K562 (cell line): ENCODE data around the gene HELB. TPM values are rescaled to one million over a fixed set of nuclear protein-coding genes. Genes with fewer than 3 reads are reported as not detected.

ENCODE experiments used
- BDP1 ChIP-seq: IDR thresholded peaks from 3 replicates; pipeline ENCODE4 v1.6.1; 2011; ENCODE audit not compliant: insufficient read length, insufficient read depth
- RHOXF2B ChIP-seq: fragments of 250-450 bp; sonication (Bioruptor Pico); conservative IDR thresholded peaks from 2 replicates; pipeline ENCODE4 v1.5.1; 2021
- SREBF2 ChIP-seq: sonication (generic); formaldehyde crosslinking; IDR thresholded peaks from 2 replicates; pipeline ENCODE4 v1.4.0; 2020; ENCODE audit warnings: mild to moderate bottlenecking, missing genetic modification reagents
- TAF9B ChIP-seq: fragments of 450-650 bp; IDR thresholded peaks from 2 replicates; pipeline ENCODE4 v1.6.1; 2018; ENCODE audit warnings: mild to moderate bottlenecking; ENCODE audit not compliant: partially characterized antibody
- ZBED1 ChIP-seq: IDR thresholded peaks from 2 replicates; pipeline ENCODE4 v1.6.1; 2014
- ZBTB43 ChIP-seq: sonication (generic); formaldehyde crosslinking; IDR thresholded peaks from 2 replicates; pipeline ENCODE4 v1.8.0; 2023; ENCODE audit warnings: mild to moderate bottlenecking, missing genetic modification reagents
- ZNF143 ChIP-seq: sonication (generic); formaldehyde crosslinking; IDR thresholded peaks from 2 replicates; pipeline ENCODE4 v1.9.0; 2022; ENCODE audit warnings: mild to moderate bottlenecking, missing genetic modification reagents
- ZNF324 ChIP-seq: fragments of 250-450 bp; sonication (Bioruptor Pico); IDR thresholded peaks from 2 replicates; pipeline ENCODE4 v1.4.0; 2020; ENCODE audit warnings: mild to moderate bottlenecking
- polyA plus RNA-seq, 8 experiments: library from polyadenylated mRNA; depleted of rRNA in 4 of 8; stranded (reverse) in 5 of 8; unstranded in 3 of 8; fragments of >200 nt; fragmentation: Nextera tagmentation in 2 of 8; fragmentation: Illumina TruSeq in 1 of 8; extraction: Ambion mirVana in 2 of 8; extraction: Trizol in 1 of 8; gene quantifications; 2 replicates each; pipeline versions ENCODE4 v1.2.1 to v1.2.3, GENCODE V29; 2011 to 2014; ENCODE audit warnings: inconsistent platforms in 1 of 8, missing spikeins in 1 of 8
- total RNA-seq, 7 experiments: library from RNA; depleted of rRNA in 6 of 7; stranded (reverse); fragments of >200 nt in 6 of 7; fragmentation: Illumina TruSeq in 2 of 7; extraction: Trizol in 2 of 7; gene quantifications; 2 replicates each; pipeline versions ENCODE4 v1.2.1 to v1.2.3, GENCODE V29; 2011 to 2021; ENCODE audit warnings: low replicate concordance in 1 of 7
- TF ChIP-seq, protein P1 (sequence below): fragments of 200-800 bp; sonication (Bioruptor generic); IDR thresholded peaks from 2 replicates; pipeline ENCODE4 v1.6.1; 2016; ENCODE audit warnings: missing genetic modification characterization, missing compliant biosample characterization

The HELB gene
- total and polyA plus RNA-seq, 9 of the 15 experiments (the other 6 are each of a cell fraction or from before 2014, with no cell fraction given) = 0.74 to 7.6 (median 2.4) TPM

GRCh38 chr12:66280561-66280960 lies 21.7 kb upstream of the HELB start (continued):
- TF ChIP-seq, protein P1, sequence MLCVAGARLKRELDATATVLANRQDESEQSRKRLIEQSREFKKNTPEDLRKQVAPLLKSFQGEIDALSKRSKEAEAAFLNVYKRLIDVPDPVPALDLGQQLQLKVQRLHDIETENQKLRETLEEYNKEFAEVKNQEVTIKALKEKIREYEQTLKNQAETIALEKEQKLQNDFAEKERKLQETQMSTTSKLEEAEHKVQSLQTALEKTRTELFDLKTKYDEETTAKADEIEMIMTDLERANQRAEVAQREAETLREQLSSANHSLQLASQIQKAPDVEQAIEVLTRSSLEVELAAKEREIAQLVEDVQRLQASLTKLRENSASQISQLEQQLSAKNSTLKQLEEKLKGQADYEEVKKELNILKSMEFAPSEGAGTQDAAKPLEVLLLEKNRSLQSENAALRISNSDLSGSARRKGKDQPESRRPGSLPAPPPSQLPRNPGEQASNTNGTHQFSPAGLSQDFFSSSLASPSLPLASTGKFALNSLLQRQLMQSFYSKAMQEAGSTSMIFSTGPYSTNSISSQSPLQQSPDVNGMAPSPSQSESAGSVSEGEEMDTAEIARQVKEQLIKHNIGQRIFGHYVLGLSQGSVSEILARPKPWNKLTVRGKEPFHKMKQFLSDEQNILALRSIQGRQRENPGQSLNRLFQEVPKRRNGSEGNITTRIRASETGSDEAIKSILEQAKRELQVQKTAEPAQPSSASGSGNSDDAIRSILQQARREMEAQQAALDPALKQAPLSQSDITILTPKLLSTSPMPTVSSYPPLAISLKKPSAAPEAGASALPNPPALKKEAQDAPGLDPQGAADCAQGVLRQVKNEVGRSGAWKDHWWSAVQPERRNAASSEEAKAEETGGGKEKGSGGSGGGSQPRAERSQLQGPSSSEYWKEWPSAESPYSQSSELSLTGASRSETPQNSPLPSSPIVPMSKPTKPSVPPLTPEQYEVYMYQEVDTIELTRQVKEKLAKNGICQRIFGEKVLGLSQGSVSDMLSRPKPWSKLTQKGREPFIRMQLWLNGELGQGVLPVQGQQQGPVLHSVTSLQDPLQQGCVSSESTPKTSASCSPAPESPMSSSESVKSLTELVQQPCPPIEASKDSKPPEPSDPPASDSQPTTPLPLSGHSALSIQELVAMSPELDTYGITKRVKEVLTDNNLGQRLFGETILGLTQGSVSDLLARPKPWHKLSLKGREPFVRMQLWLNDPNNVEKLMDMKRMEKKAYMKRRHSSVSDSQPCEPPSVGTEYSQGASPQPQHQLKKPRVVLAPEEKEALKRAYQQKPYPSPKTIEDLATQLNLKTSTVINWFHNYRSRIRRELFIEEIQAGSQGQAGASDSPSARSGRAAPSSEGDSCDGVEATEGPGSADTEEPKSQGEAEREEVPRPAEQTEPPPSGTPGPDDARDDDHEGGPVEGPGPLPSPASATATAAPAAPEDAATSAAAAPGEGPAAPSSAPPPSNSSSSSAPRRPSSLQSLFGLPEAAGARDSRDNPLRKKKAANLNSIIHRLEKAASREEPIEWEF (CRISPR knock-in tag) = no peak
- TF ChIP-seq ZBED1 (no peak), SREBF2 (CRISPR knock-in tag) (no peak), TAF9B (no peak), BDP1 (no peak), ZNF143 (no peak), ZBTB43 (CRISPR knock-in tag) (no peak), RHOXF2B (CRISPR knock-in tag) (no peak), ZNF324 (CRISPR knock-in tag) (no peak)
